K562 (cell line): Measurements from ENCODE around the gene ZFP37. TPM values are rescaled to one million over a fixed set of nuclear protein-coding genes. Genes with fewer than 3 reads are reported as not detected.

ENCODE experiments used
- ATAC-seq: fragments of 200-7000 bp; cut with Tn5 transposase; 3 replicates; pipeline ENCODE4 v1.9.1; 2020; ENCODE audit warnings: moderate library complexity
- BruUV-seq: library from RNA; stranded (reverse); fragments of 400-500 nt; replicated peaks from 2 replicates; lab custom pipeline; 2021; lab: Mats Ljungman, UMichigan
- CTCF ChIA-PET: fragments of 300-600 bp; formaldehyde crosslinking; extraction: SDS; loops from one replicate; lab custom pipeline; 2021; ENCODE audit warnings: low intra/inter-chr PET ratio; lab: Yijun Ruan, JAX
- POLR2A ChIA-PET: fragments of 300-600, 350-650 bp; sonication (Branson Sonifier 250); formaldehyde crosslinking; extraction: SDS; loops from one replicate; lab custom pipeline; 2021; ENCODE audit warnings: antibody characterized with exemption, inconsistent platforms; lab: Yijun Ruan, JAX
- DNase-seq, 4 experiments: peaks; one replicate each; pipeline versions ENCODE4 v3.0.0 to v3.0.0-alpha.2; 2011 to 2018; ENCODE audit warnings: low spot score in 3 of 4, mixed read lengths in 3 of 4; ENCODE audit errors: extremely low read depth in 1 of 4
- FAIRE-seq: peaks from 2 replicates; lab custom pipeline; 2011; peaks lifted over from hg19 to GRCh38; lab: Jason Lieb, UNC
- H2AFZ ChIP-seq: 2 replicates; pipeline ENCODE4 v1.6.0; 2011; ENCODE audit warnings: low read depth, low read length, control low read depth, inconsistent platforms
- H3K27ac ChIP-seq: fragments of 200-600 bp; 3 replicates; pipeline ENCODE4 v1.8.0; 2011; ENCODE audit warnings: low read depth, mild to moderate bottlenecking, control low read depth, inconsistent platforms, low read length, moderate library complexity, mixed read lengths; ENCODE audit errors: extremely low read depth
- H3K27me3 ChIP-seq, 2 experiments: fragments of 300-600 bp in 1 of 2; 2 replicates in 1 of 2; 3 replicates in 1 of 2; pipeline versions ENCODE4 v1.6.0 to v1.8.0; 2011; ENCODE audit warnings: inconsistent platforms in 2 of 2, low read length in 2 of 2, mild to moderate bottlenecking in 1 of 2, mixed read lengths in 1 of 2, moderate library complexity in 1 of 2; ENCODE audit not compliant: control insufficient read depth in 2 of 2, insufficient read depth in 2 of 2
- H3K36me3 ChIP-seq: fragments of 300-600 bp; 3 replicates; pipeline ENCODE4 v1.8.0; 2011; ENCODE audit warnings: mild to moderate bottlenecking, low read length, inconsistent platforms; ENCODE audit not compliant: control insufficient read depth, insufficient read depth
- H3K4me1 ChIP-seq, 2 experiments: fragments of 200-600 bp in 1 of 2; replicated peaks in 1 of 2; 2 replicates in 1 of 2; 3 replicates in 1 of 2; pipeline versions ENCODE4 v1.5.1 to v1.8.0; 2011; ENCODE audit warnings: inconsistent platforms in 2 of 2, low read length in 2 of 2, mild to moderate bottlenecking in 1 of 2, mixed read lengths in 1 of 2, moderate library complexity in 1 of 2; ENCODE audit not compliant: control insufficient read depth in 2 of 2, insufficient read depth in 2 of 2
- H3K4me2 ChIP-seq: 2 replicates; pipeline ENCODE4 v1.6.1; 2011; ENCODE audit warnings: low read length, control low read depth, inconsistent platforms, mixed read lengths; ENCODE audit not compliant: insufficient read depth
- H3K4me3 ChIP-seq: fragments of 200-600 bp; sonication (generic), shearing (Covaris generic); 2 replicates; pipeline ENCODE4 v1.5.1; 2016; ENCODE audit warnings: control low read depth, inconsistent platforms
- H3K79me2 ChIP-seq: fragments of 200-600 bp; 3 replicates; pipeline ENCODE4 v1.8.0; 2011; ENCODE audit warnings: low read length, inconsistent platforms; ENCODE audit not compliant: control insufficient read depth, insufficient read depth
- H3K9ac ChIP-seq, 2 experiments: 2 replicates each; pipeline versions ENCODE4 v1.6.0 to v1.6.1; 2011; ENCODE audit warnings: low read depth in 2 of 2, low read length in 2 of 2, control low read depth in 1 of 2, inconsistent platforms in 1 of 2, mild to moderate bottlenecking in 1 of 2, mixed read lengths in 1 of 2; ENCODE audit not compliant: insufficient read depth in 1 of 2
- H3K9me1 ChIP-seq: one replicate; pipeline ENCODE4 v1.6.0; 2011; ENCODE audit warnings: inconsistent platforms, mild to moderate bottlenecking, low read length, moderate library complexity; ENCODE audit not compliant: control insufficient read depth, insufficient read depth
- H3K9me3 ChIP-seq: replicated peaks from 2 replicates; pipeline ENCODE4 v1.5.1; 2011; ENCODE audit warnings: low read depth, low read length, inconsistent platforms; ENCODE audit not compliant: control insufficient read depth, insufficient read depth
- H4K20me1 ChIP-seq: replicated peaks from 2 replicates; pipeline ENCODE4 v1.6.1; 2011; ENCODE audit warnings: low read length, inconsistent platforms, mixed read lengths; ENCODE audit not compliant: control insufficient read depth, insufficient read depth
- CHCHD3 ChIP-seq: fragments of 250-450 bp; sonication (Bioruptor Pico); IDR thresholded peaks from 2 replicates; pipeline ENCODE4 v2.1.2; 2022; ENCODE audit warnings: mild to moderate bottlenecking
- E2F8 ChIP-seq: fragments of 450-650 bp; IDR thresholded peaks from 2 replicates; pipeline ENCODE4 v1.7.1; 2018; ENCODE audit warnings: mild to moderate bottlenecking, low read depth; ENCODE audit not compliant: partially characterized antibody
- GATA2 ChIP-seq: sonication (generic); formaldehyde crosslinking; IDR thresholded peaks from 2 replicates; pipeline ENCODE4 v1.4.0; 2020; ENCODE audit warnings: mild to moderate bottlenecking, missing genetic modification reagents
- GMEB1 ChIP-seq: fragments of 250-450 bp; sonication (Bioruptor Pico); IDR thresholded peaks from 2 replicates; pipeline ENCODE4 v1.4.0; 2020; ENCODE audit warnings: mild to moderate bottlenecking
- ID3 ChIP-seq, 2 experiments: fragments of 250-450 bp in 1 of 2; fragments of 450-650 bp in 1 of 2; sonication (Bioruptor Pico) in 1 of 2; IDR thresholded peaks; 2 replicates each; pipeline versions ENCODE4 v1.6.1 to v1.8.0; 2016 to 2021; ENCODE audit warnings: mild to moderate bottlenecking in 2 of 2, moderate library complexity in 2 of 2, missing compliant biosample characterization in 1 of 2, missing genetic modification characterization in 1 of 2
- MAFK ChIP-seq: IDR thresholded peaks from 2 replicates; pipeline ENCODE4 v1.6.1; 2011; ENCODE audit warnings: low read length, improper control_type of control experiment
- NFE2 ChIP-seq: IDR thresholded peaks from 2 replicates; pipeline ENCODE4 v1.6.1; 2014; ENCODE audit warnings: antibody characterized with exemption, low read depth
- SMARCE1 ChIP-seq: fragments of 450-650 bp; IDR thresholded peaks from 2 replicates; pipeline ENCODE4 v1.7.1; 2016; ENCODE audit warnings: mild to moderate bottlenecking
- SRSF9 ChIP-seq: fragments of 200-400 bp; formaldehyde crosslinking; IDR thresholded peaks from 2 replicates; pipeline ENCODE4 v1.6.1; 2017; ENCODE audit warnings: low read depth, low read length, borderline replicate concordance
- ZNF143 ChIP-seq: sonication (generic); formaldehyde crosslinking; IDR thresholded peaks from 2 replicates; pipeline ENCODE4 v1.9.0; 2022; ENCODE audit warnings: mild to moderate bottlenecking, missing genetic modification reagents
- ZNF184 ChIP-seq: sonication (generic); formaldehyde crosslinking; IDR thresholded peaks from 2 replicates; pipeline ENCODE4 v1.5.0; 2020; ENCODE audit warnings: missing genetic modification reagents
- ZNF277 ChIP-seq: fragments of 250-450 bp; sonication (Bioruptor Pico); IDR thresholded peaks from 2 replicates; pipeline ENCODE4 v1.8.0; 2022; ENCODE audit warnings: inconsistent platforms, mild to moderate bottlenecking, moderate library complexity, borderline replicate concordance
- ZNF280A ChIP-seq: fragments of 450-650 bp; IDR thresholded peaks from 2 replicates; pipeline ENCODE4 v1.6.1; 2018; ENCODE audit warnings: mild to moderate bottlenecking, low read depth; ENCODE audit not compliant: partially characterized antibody
- ZNF75A ChIP-seq: fragments of 450-650 bp; formaldehyde crosslinking; IDR thresholded peaks from 2 replicates; pipeline ENCODE4 v1.4.0; 2020; ENCODE audit warnings: mild to moderate bottlenecking
- WGBS: fragments of 100-300 bp; shearing (Covaris generic); methylation state at CpG from one replicate; pipeline ENCODE4 v1.1.6; 2016; ENCODE audit warnings: low coverage, mixed read lengths; ENCODE audit not compliant: insufficient coverage; ENCODE audit errors: missing lambda C conversion rate; 5-methylcytosine and 5-hydroxymethylcytosine counted together
- in situ Hi-C: fragments of 300-500 bp; cut with MboI; formaldehyde crosslinking; loops from 4 replicates; pipeline ENCODE4 v1.15.0; 2018; ENCODE audit warnings: inconsistent platforms, mixed read lengths
- intact Hi-C: fragments of 100-400 bp; cut with micrococcal nuclease; formaldehyde crosslinking; loops from 2 replicates; pipeline ENCODE4 v1.14.2; 2022
- polyA plus RNA-seq, 8 experiments: library from polyadenylated mRNA; depleted of rRNA in 4 of 8; stranded (reverse) in 5 of 8; unstranded in 3 of 8; fragments of >200 nt; fragmentation: Nextera tagmentation in 2 of 8; fragmentation: Illumina TruSeq in 1 of 8; extraction: Ambion mirVana in 2 of 8; extraction: Trizol in 1 of 8; gene quantifications; 2 replicates each; pipeline versions ENCODE4 v1.2.1 to v1.2.3, GENCODE V29; 2011 to 2014; ENCODE audit warnings: inconsistent platforms in 1 of 8, missing spikeins in 1 of 8
- total RNA-seq, 7 experiments: library from RNA; depleted of rRNA in 6 of 7; stranded (reverse); fragments of >200 nt in 6 of 7; fragmentation: Illumina TruSeq in 2 of 7; extraction: Trizol in 2 of 7; gene quantifications; 2 replicates each; pipeline versions ENCODE4 v1.2.1 to v1.2.3, GENCODE V29; 2011 to 2021; ENCODE audit warnings: low replicate concordance in 1 of 7

Gene ZFP37
- total and polyA plus RNA-seq, 9 of the 15 experiments (the other 6 are each of a cell fraction or from before 2014, with no cell fraction given): 0.03 to 0.33 (median 0.14) TPM; not detected in 1

- Histone ChIP-seq H3K27me3 (no peaks in the 10 kb centered on the region), H3K36me3 (no peaks in the 10 kb centered on the region)
- POLR2A ChIA-PET: no interaction called here
- TF ChIP-seq SMARCE1: no peak
- TF ChIP-seq E2F8: no peak
- no peak for TF ChIP-seq GATA2
- no peak for TF ChIP-seq ZNF277 (CRISPR knock-in tag)
- no peak for TF ChIP-seq CHCHD3 (CRISPR knock-in tag)
- no peak for TF ChIP-seq GMEB1
- no peak for TF ChIP-seq NFE2
- TF ChIP-seq ZNF75A (CRISPR knock-in tag): peak; percentile 90
- no peak for TF ChIP-seq MAFK
- no peak for TF ChIP-seq ZNF143 (CRISPR knock-in tag)
- peak; percentile 47 for TF ChIP-seq ZNF280A
- no peak for TF ChIP-seq SRSF9
- no peak for TF ChIP-seq ZNF184 (CRISPR knock-in tag)
- TF ChIP-seq ID3 (CRISPR knock-in tag; IDR thresholded peaks at IDR 0.05): no peak
- TF ChIP-seq ID3 (tag; IDR thresholded peaks at IDR 0.05): no peak
Observed at GRCh38 chr9:112997236-112997941, 59.1 kb downstream of the ZFP37 start.

More at GRCh38 chr9:112997236-112997941, 59.1 kb downstream of the ZFP37 start:
- no peak overlapping the region for H3K4me3 ChIP-seq
- H3K9me3 ChIP-seq: peaks cover 5% of the 10 kb centered on the region
- BruUV-seq: no TSS peak
- no peak overlapping the region for H3K9ac ChIP-seq
- FAIRE-seq: peak; percentile 29
- CTCF ChIA-PET: no interaction called here
- H3K4me1 ChIP-seq: no peaks in the 10 kb centered on the region
- H4K20me1 ChIP-seq: no peaks in the 10 kb centered on the region
- H2AFZ ChIP-seq: no peak overlapping the region
- H3K4me2 ChIP-seq: no peak overlapping the region
- H3K9me1 ChIP-seq: no peaks in the 10 kb centered on the region
- in situ Hi-C loops (no loop called here), intact Hi-C loops (no loop called here)
- H3K79me2 ChIP-seq: no peaks in the 10 kb centered on the region
- no peak overlapping the region for H3K27ac ChIP-seq
- 3% methylated on average over 8 of the region's 8 CpGs for WGBS
- DNase-seq: no peak
- ATAC-seq: no peak
